Prostate gland (tissue), 2 donors: ENCODE results near the gene CTNS. TPM values are rescaled to one million over a fixed set of nuclear protein-coding genes. Genes with fewer than 3 reads are reported as not detected.

ENCODE experiments used
- DNase-seq: peaks from one replicate; pipeline ENCODE4 v3.0.0-alpha.2; 2019; ENCODE audit warnings: low spot score
- H3K27ac ChIP-seq, 2 donors: fragments of 200-600 bp; sonication (generic); 2 replicates each; pipeline ENCODE4 v1.5.1; 2017 to 2019
- H3K27me3 ChIP-seq: fragments of 200-600 bp; sonication (generic); replicated peaks from 2 replicates; pipeline ENCODE4 v1.5.1; 2019; ENCODE audit not compliant: insufficient read depth
- H3K36me3 ChIP-seq, 2 donors: fragments of 200-600 bp; sonication (generic); 1 replicate in 1 of 2; 2 replicates in 1 of 2; pipeline versions ENCODE4 v1.5.1 to v1.8.1; 2017 to 2019
- H3K4me1 ChIP-seq: fragments of 200-600 bp; sonication (generic); replicated peaks from 2 replicates; pipeline ENCODE4 v1.5.1; 2019
- H3K4me3 ChIP-seq, 2 donors: fragments of 200-600 bp; sonication (generic); 2 replicates each; pipeline ENCODE4 v1.5.1; 2017 to 2019
- H3K9me3 ChIP-seq: fragments of 200-600 bp; sonication (generic); 2 replicates; pipeline ENCODE4 v1.5.1; 2017
- POLR2A ChIP-seq: fragments of 450-650 bp; IDR thresholded peaks from one replicate; pipeline ENCODE4 v1.6.1; 2016; ENCODE audit warnings: antibody characterized with exemption, mild to moderate bottlenecking
- POLR2AphosphoS5 ChIP-seq: sonication (generic); formaldehyde crosslinking; IDR thresholded peaks from one replicate; pipeline ENCODE4 v1.6.1; 2017; ENCODE audit warnings: antibody characterized with exemption
- WGBS: methylation state at CpG from one replicate; pipeline ENCODE4 v1.1.5; 2018; 5-methylcytosine and 5-hydroxymethylcytosine counted together
- intact Hi-C: fragments of 100-400 bp; cut with DNase I; formaldehyde crosslinking; loops from one replicate; pipeline ENCODE4 v1.14.2; 2022
- total RNA-seq, 2 donors: library from RNA; depleted of rRNA; stranded (reverse); fragments of >200 nt; gene quantifications; one replicate each; pipeline ENCODE4 v1.1.0, GENCODE V29; 2016
- TF ChIP-seq, protein P1 (sequence below), 4 experiments: fragments of 200-600 bp in 2 of 4; fragments of 450-650 bp in 2 of 4; sonication (generic) in 2 of 4; IDR thresholded peaks; 1 replicate in 3 of 4; 2 replicates in 1 of 4; pipeline ENCODE4 v1.5.1; 2016 to 2019; ENCODE audit warnings: antibody characterized with exemption in 4 of 4, mild to moderate bottlenecking in 2 of 4, moderate library complexity in 2 of 4

Gene CTNS
- total RNA-seq, 2 donors from 2014 or later, result 26.9 to 51.2 TPM

DNA sequence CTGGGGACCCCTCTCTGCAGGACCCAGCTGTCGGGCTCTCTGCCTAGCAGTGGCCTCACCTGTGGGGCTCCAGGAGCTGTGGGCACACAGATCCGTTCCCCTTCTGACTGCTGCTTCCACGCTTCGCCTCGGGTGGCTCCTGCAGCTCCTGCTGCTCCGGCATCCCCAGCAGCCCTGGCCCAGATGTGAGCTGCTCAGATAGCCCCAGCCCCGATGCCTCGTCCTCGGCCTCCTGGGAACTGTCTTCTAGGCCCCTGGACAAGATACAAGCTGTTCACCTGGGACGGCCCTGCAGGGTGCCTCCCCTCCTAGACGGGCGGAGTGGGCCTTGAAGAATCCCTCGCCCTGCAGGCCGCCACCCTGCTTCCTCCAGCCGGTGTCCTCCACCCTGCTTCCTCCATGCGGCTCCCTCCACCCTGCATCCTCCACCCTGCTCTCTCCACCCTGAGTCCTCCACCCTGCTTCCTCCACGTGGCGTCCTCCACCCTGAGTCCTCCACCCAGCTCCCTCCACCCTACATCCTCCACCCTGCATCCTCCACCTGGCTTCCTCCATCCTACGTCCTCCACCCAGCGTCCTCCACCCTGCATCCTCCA is 43.1 kb downstream of the CTNS start:
- no peak overlapping the region for H3K4me3 ChIP-seq
- H3K27me3 ChIP-seq, result peaks cover 14% of the 10 kb centered on the region
- intact Hi-C loops, result no loop called here
- DNase-seq, result no peak
- no peaks in the 10 kb centered on the region for H3K4me1 ChIP-seq
- 50% methylated on average over 19 of the region's 20 CpGs for WGBS
- TF ChIP-seq, protein P1, sequence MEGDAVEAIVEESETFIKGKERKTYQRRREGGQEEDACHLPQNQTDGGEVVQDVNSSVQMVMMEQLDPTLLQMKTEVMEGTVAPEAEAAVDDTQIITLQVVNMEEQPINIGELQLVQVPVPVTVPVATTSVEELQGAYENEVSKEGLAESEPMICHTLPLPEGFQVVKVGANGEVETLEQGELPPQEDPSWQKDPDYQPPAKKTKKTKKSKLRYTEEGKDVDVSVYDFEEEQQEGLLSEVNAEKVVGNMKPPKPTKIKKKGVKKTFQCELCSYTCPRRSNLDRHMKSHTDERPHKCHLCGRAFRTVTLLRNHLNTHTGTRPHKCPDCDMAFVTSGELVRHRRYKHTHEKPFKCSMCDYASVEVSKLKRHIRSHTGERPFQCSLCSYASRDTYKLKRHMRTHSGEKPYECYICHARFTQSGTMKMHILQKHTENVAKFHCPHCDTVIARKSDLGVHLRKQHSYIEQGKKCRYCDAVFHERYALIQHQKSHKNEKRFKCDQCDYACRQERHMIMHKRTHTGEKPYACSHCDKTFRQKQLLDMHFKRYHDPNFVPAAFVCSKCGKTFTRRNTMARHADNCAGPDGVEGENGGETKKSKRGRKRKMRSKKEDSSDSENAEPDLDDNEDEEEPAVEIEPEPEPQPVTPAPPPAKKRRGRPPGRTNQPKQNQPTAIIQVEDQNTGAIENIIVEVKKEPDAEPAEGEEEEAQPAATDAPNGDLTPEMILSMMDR (IDR thresholded peaks at IDR 0.05), result no peak
- no peak for TF ChIP-seq POLR2A
- no peak for TF ChIP-seq POLR2AphosphoS5
- H3K27ac ChIP-seq, result no peak overlapping the region
- no peaks in the 10 kb centered on the region for H3K36me3 ChIP-seq
- H3K9me3 ChIP-seq, result no peaks in the 10 kb centered on the region

DNA sequence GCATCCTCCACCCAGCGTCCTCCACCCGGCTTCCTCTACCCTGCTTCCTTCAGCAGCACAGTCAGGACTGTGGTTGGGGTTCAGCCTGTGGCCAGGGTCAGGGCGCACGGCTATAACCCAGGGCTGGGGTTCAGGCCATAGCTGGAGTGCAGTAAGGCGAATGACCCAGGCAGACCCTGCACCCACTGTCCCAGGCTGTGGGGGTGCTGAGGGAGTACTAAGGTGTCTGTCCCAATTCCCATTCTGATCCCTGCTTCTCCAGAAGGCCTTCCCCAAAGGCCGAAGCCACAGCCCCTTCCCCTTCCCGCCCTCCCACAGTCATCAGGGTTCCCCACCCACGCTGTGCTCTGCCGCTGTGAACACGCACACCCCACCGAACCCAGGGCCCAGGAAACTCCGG is 44.5 kb downstream of the CTNS start:
- Histone ChIP-seq H3K36me3 (no peaks in the 10 kb centered on the region), H3K27me3 (peaks cover 15% of the 10 kb centered on the region), H3K9me3 (no peaks in the 10 kb centered on the region), H3K4me1 (no peaks in the 10 kb centered on the region), H3K4me3 (no peak overlapping the region), H3K27ac (no peak overlapping the region)
- 89% methylated on average over 12 of the region's 12 CpGs for WGBS
- intact Hi-C loops, result no loop called here
- no peak for DNase-seq
- TF ChIP-seq POLR2A (no peak), POLR2AphosphoS5 (no peak)
- TF ChIP-seq, protein P1 (IDR thresholded peaks at IDR 0.05), result no peak

DNA sequence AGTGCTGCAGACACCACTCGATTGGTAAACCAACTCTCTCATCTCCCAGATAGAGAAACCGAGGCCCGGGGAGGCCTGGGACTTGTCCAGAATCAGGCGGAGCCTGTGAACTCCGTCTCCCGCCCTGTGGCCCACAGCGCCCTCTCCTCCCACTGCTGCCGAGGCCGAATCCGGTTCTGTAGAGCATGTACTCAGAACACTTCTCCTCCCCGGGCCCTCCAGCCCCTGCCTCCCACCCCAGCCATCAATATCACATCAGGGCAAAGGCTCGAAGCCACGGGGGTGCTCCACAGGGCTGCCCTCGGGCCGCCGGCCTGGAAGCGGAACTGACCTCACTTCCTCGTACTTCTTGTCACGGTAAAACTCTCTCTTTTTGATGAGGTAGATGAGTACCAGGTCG is 45.0 kb downstream of the CTNS start:
- 77% methylated on average over 20 of the region's 20 CpGs for WGBS
- H3K27me3 ChIP-seq, result peaks cover 15% of the 10 kb centered on the region

DNA sequence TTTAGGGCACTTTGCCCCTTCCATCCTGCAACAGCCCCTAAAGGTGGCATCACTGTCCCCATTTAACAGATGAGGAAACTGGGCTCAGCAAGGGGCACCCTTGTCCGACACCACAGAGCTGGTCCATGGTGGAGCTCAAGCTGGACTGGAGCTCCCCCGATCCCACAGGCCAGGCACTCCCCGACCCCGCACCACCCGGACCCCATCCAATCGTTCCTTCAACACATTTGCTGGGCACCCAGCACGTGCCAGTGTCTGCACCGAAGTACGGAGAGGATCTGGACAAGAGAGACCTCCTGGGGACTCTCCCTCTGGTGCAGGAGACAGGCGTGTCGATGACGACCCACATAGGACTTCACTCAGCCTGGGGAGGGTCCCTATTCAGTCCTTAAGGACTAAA is 45.5 kb downstream of the CTNS start:
- TF ChIP-seq, protein P1 (IDR thresholded peaks at IDR 0.05), result no peak
- TF ChIP-seq POLR2AphosphoS5 (no peak), POLR2A (no peak)
- DNase-seq, result no peak
- 88% methylated on average over 12 of the region's 12 CpGs for WGBS
- H3K27me3 ChIP-seq, result peaks cover 15% of the 10 kb centered on the region
- no peak overlapping the region for H3K27ac ChIP-seq
- H3K4me3 ChIP-seq, result no peak overlapping the region
- H3K9me3 ChIP-seq, result no peaks in the 10 kb centered on the region
- H3K4me1 ChIP-seq, result no peaks in the 10 kb centered on the region
- no peaks in the 10 kb centered on the region for H3K36me3 ChIP-seq
- intact Hi-C loops, result no loop called here

More for the DNA sequence above, 45.0 kb downstream of the CTNS start:
- Histone ChIP-seq H3K4me1 (no peaks in the 10 kb centered on the region), H3K4me3 (no peak overlapping the region), H3K27ac (no peak overlapping the region), H3K36me3 (no peaks in the 10 kb centered on the region), H3K9me3 (no peaks in the 10 kb centered on the region)
- no peak for TF ChIP-seq POLR2AphosphoS5
- no peak for TF ChIP-seq POLR2A
- TF ChIP-seq, protein P1 (IDR thresholded peaks at IDR 0.05), result no peak
- no peak for DNase-seq
- intact Hi-C loops, result no loop called here

DNA sequence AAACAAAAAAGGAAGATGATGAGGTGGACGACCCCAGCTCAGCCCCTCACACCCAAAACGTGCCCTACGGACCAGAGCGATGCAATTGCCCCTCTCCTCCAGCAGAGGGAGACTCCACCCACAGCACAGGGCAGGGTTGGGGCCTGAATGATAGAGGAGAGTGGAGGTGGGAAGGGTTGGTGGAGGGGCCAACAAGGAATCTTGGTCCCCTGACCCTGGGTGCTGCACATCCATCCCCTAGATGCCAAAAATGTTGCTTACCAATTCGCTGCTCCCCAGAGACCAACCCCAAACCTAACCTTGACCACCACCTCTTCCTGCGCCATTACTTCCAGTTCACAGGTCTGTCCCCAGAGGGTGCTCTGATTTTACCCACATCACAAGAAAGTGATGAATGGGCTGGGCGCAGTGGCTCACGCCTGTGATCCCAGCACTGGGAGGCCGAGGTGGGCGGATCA is 46.5 kb downstream of the CTNS start:
- 37% methylated on average over 10 of the region's 10 CpGs for WGBS
- Histone ChIP-seq H3K4me1 (no peaks in the 10 kb centered on the region), H3K36me3 (no peaks in the 10 kb centered on the region), H3K27ac (no peak overlapping the region), H3K4me3 (no peak overlapping the region), H3K9me3 (no peaks in the 10 kb centered on the region), H3K27me3 (peaks cover 15% of the 10 kb centered on the region)
- no peak for TF ChIP-seq POLR2AphosphoS5
- TF ChIP-seq POLR2A, result no peak
- TF ChIP-seq, protein P1 (IDR thresholded peaks at IDR 0.05), result peak; percentile 48 to 69 (median 50)
- DNase-seq, result no peak
- intact Hi-C loops, result no loop called here
